Hematopoietic multipotent progenitor cell treated with erythropoietin and hydrocortisone succinate and interleukin-3 and kit ligand, for 6 days (in vitro differentiated cells): Measurements from ENCODE around the gene FAHD1.

Experiments
- DNase-seq: peaks from one replicate; pipeline ENCODE4 v3.0.0-alpha.2; 2015

FAHD1 gene

GRCh38 chr16:1790261-1790610, 36.8 kb upstream of the FAHD1 start:
- no peak for DNase-seq

- DNase-seq = no peak
Observed at GRCh38 chr16:1790611-1791255, 36.3 kb upstream of the FAHD1 start.

GRCh38 chr16:1791256-1791942, 35.6 kb upstream of the FAHD1 start:
- DNase-seq = no peak

GRCh38 chr16:1791943-1792812, 34.8 kb upstream of the FAHD1 start:
- no peak for DNase-seq

- no peak for DNase-seq
Observed at GRCh38 chr16:1792836-1793577, 34.0 kb upstream of the FAHD1 start.

- DNase-seq = no peak
Observed at GRCh38 chr16:1793578-1794220, 33.3 kb upstream of the FAHD1 start, which contains the start of gene IGFALS. TSS of gene IGFALS (minus strand) at chr16:1793705. CDS start at chr16:1793652, 53 bp downstream.

GRCh38 chr16:1794221-1794871, 32.7 kb upstream of the FAHD1 start:
- no peak for DNase-seq

GRCh38 chr16:1794908-1795666, 31.9 kb upstream of the FAHD1 start:
- no peak for DNase-seq

GRCh38 chr16:1799263-1799662, 27.7 kb upstream of the FAHD1 start:
- peak; percentile 60 for DNase-seq

- DNase-seq = no peak
Observed at GRCh38 chr16:1800701-1801100, 26.3 kb upstream of the FAHD1 start.

GRCh38 chr16:1807626-1808025, 19.4 kb upstream of the FAHD1 start:
- no peak for DNase-seq

GRCh38 chr16:1808691-1809090, 18.3 kb upstream of the FAHD1 start:
- DNase-seq = no peak

- DNase-seq = no peak
Observed at GRCh38 chr16:1809281-1809801, 17.7 kb upstream of the FAHD1 start.

GRCh38 chr16:1810106-1810505, 16.9 kb upstream of the FAHD1 start:
- no peak for DNase-seq

GRCh38 chr16:1810536-1810935, 16.5 kb upstream of the FAHD1 start:
- no peak for DNase-seq

GRCh38 chr16:1812732-1813163, 14.3 kb upstream of the FAHD1 start:
- peak; percentile 93 for DNase-seq

- no peak for DNase-seq
Observed at GRCh38 chr16:1815461-1815860, 11.5 kb upstream of the FAHD1 start.

- no peak for DNase-seq
Observed at GRCh38 chr16:1816396-1817275, 10.4 kb upstream of the FAHD1 start.

GRCh38 chr16:1817276-1817589, 9.8 kb upstream of the FAHD1 start:
- no peak for DNase-seq

GRCh38 chr16:1817716-1818115, 9.3 kb upstream of the FAHD1 start:
- no peak for DNase-seq
